ENCODE measurements around the gene PIEZO1.

Gene PIEZO1

DNA sequence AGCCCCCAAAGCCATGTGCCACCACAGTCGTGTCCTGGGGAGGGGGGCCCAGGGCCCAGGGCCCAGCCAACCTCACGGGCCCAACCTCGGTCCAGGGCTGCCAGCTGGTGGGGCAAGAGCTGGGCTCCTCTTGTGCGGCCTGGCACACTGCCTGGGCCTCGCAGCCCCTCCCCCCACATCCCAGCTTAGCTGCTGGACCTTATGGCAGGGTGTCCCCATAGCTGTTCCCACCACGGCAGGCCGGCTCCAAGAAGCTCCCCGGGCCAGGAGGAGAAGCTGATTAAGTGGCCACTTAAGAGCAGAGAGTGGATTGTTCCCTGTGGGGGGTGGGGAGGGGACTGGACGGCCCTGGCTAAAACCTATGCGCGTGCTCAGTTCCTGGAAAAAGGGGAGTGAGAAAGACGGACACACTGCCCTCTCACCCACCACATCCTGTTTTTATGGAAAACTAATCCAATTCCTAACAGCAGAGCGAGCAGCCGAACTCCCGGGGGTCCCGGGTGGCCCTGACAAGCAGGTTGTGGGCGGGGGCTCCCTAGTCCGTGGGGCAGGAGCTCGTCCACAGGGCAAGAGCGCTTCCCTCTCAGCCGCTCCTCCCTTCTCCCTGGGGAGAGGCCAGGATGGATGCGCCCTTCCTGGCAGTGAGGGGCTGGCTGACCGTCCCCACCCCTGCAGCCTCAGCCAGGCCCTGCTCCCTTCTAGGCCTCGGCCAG, 16.8 kb downstream of the PIEZO1 start:
- H3K36me3 ChIP-seq: peaks cover 0 to 9% (median 5%) of the 10 kb centered on the region in 3 donors
- H3K4me1 ChIP-seq: peaks cover 0 to 95% (median 51%) of the 10 kb centered on the region in 4 donors
- H3K4me3 ChIP-seq: peak overlapping the region; percentile 2 to 25
- peak; percentile 48 to 80 for DNase-seq
- H3K27ac ChIP-seq: peak overlapping the region; percentile 29 to 49
- intact Hi-C loops (cut with DNase I; ENCODE audit: low total_unique reads): no loop called here
- TF ChIP-seq, protein P1, sequence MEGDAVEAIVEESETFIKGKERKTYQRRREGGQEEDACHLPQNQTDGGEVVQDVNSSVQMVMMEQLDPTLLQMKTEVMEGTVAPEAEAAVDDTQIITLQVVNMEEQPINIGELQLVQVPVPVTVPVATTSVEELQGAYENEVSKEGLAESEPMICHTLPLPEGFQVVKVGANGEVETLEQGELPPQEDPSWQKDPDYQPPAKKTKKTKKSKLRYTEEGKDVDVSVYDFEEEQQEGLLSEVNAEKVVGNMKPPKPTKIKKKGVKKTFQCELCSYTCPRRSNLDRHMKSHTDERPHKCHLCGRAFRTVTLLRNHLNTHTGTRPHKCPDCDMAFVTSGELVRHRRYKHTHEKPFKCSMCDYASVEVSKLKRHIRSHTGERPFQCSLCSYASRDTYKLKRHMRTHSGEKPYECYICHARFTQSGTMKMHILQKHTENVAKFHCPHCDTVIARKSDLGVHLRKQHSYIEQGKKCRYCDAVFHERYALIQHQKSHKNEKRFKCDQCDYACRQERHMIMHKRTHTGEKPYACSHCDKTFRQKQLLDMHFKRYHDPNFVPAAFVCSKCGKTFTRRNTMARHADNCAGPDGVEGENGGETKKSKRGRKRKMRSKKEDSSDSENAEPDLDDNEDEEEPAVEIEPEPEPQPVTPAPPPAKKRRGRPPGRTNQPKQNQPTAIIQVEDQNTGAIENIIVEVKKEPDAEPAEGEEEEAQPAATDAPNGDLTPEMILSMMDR (IDR thresholded peaks at IDR 0.05): no peak
- no peaks in the 10 kb centered on the region for H3K9me3 ChIP-seq
- H3K27me3 ChIP-seq: no peaks in the 10 kb centered on the region

GRCh38 chr16:88767546-88768070, 17.4 kb downstream of the PIEZO1 start:
- peak overlapping the region; percentile 29 to 49 for H3K27ac ChIP-seq
- intact Hi-C loops (cut with DNase I; ENCODE audit: low total_unique reads): no loop called here

DNA sequence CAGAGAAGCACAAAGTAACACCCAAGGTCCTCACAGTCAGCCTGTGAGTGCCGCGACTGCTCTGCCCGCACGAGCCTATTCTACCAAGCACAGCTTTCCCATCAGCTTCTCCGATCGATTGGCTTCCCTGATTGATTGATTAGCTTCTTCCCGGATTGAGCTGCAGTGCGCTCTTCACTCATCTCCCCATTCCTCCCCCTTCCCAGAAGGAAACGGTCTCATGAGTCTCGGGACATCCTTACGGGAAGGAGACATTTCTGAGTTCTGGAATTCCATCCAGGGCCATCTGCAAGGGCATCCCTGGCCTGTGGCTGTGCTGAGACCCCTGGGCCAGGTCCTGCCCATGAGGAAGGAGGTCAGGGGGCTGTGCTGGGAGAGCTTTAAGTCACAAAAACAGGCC, 18.0 kb downstream of the PIEZO1 start:
- intact Hi-C loops (cut with DNase I; ENCODE audit: low total_unique reads): no loop called here
- H3K27ac ChIP-seq: peak overlapping the region in 1 of 2 donors; percentile 49
- H3K9me3 ChIP-seq: no peaks in the 10 kb centered on the region
- TF ChIP-seq, protein P1 (IDR thresholded peaks at IDR 0.05): no peak
- no peak overlapping the region for H3K4me3 ChIP-seq
- no peaks in the 10 kb centered on the region for H3K27me3 ChIP-seq
- peaks cover 0 to 9% (median 5%) of the 10 kb centered on the region in 3 donors for H3K36me3 ChIP-seq
- peaks cover 0 to 94% (median 39%) of the 10 kb centered on the region in 4 donors for H3K4me1 ChIP-seq
- no peak for DNase-seq

More at GRCh38 chr16:88767546-88768070, 17.4 kb downstream of the PIEZO1 start:
- Histone ChIP-seq H3K9me3 (no peaks in the 10 kb centered on the region), H3K27me3 (no peaks in the 10 kb centered on the region), H3K4me3 (no peak overlapping the region), H3K36me3 (peaks cover 0 to 9% (median 5%) of the 10 kb centered on the region in 3 donors), H3K4me1 (peaks cover 0 to 94% (median 45%) of the 10 kb centered on the region in 4 donors)
- TF ChIP-seq, protein P1 (IDR thresholded peaks at IDR 0.05): no peak
- no peak for DNase-seq

DNA sequence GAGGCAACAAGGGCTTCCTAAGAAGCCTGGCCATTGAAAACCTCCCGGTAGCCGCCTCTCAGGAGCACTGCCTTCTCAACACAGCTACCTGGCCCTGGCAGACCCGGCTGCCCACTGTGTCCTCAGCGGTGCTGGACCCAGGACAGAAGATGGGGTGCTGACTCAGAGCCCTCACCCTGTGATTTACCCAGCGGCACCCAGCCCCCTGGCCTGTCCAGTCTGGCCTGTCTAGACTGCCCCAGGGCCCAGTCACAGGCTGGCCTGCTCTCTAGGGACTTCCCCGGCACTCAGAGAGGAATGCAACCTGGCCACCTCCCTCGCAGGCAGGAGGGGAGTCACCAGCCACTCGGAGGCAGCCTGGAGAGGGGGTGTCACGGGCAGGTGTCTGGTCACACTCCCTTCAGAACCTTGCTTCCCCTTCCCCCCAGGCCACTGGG, 20.1 kb downstream of the PIEZO1 start:
- DNase-seq: no peak
- Histone ChIP-seq H3K4me1 (peaks cover 0 to 91% (median 22%) of the 10 kb centered on the region in 4 donors), H3K36me3 (peaks cover 0 to 9% (median 5%) of the 10 kb centered on the region in 3 donors), H3K9me3 (no peaks in the 10 kb centered on the region), H3K4me3 (no peak overlapping the region), H3K27me3 (no peaks in the 10 kb centered on the region), H3K27ac (no peak overlapping the region)
- TF ChIP-seq, protein P1 (IDR thresholded peaks at IDR 0.05): no peak
- intact Hi-C loops (cut with DNase I; ENCODE audit: low total_unique reads): no loop called here

GRCh38 chr16:88764080-88764479, 20.9 kb downstream of the PIEZO1 start:
- peaks cover 0 to 91% (median 15%) of the 10 kb centered on the region in 4 donors for H3K4me1 ChIP-seq
- no peaks in the 10 kb centered on the region for H3K27me3 ChIP-seq
- H3K4me3 ChIP-seq: no peak overlapping the region
- TF ChIP-seq, protein P1 (IDR thresholded peaks at IDR 0.05): no peak
- H3K9me3 ChIP-seq: peaks cover 0 to under 1% (median 0%) of the 10 kb centered on the region in 3 donors
- no peak for DNase-seq
- H3K36me3 ChIP-seq: peaks cover 0 to 9% (median 5%) of the 10 kb centered on the region in 3 donors
- H3K27ac ChIP-seq: no peak overlapping the region
- intact Hi-C loops (cut with DNase I; ENCODE audit: low total_unique reads): no loop called here

Data from tibial artery (tissue), 4 donors.